VCaP (cell line): ENCODE results near the gene NEDD1.
A peak's percentile ranks its signal among the peaks of the same experiment; 100 is the strongest.

Source experiments
- H3K27ac ChIP-seq: fragments of 450-650 bp; 2 replicates; pipeline ENCODE4 v1.5.1; 2017
- CTCF ChIP-seq: fragments of 450-650 bp; conservative IDR thresholded peaks from 2 replicates; pipeline ENCODE4 v1.5.1; 2017; ENCODE audit warnings: mild to moderate bottlenecking, moderate library complexity

Gene NEDD1

DNA sequence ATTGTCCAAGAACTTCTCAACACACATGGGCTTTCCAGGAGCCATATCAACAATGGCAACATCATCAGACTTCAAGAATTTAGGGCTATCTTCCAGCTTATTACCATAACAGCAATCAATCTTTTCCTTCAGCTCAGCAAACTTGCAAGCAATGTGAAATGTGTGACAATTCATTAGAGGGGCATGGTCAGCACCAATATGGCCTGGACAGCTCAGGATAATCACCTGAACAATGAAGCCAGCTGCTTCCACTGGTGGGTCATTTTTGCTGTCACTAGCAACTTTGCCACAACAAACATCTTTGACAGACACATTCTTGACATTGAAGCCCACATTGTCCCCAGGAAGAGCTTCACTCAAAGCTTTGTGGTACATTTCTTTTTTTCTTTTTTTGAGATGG is 5.9 kb upstream of the NEDD1 start:
- TF ChIP-seq CTCF = no peak

GRCh38 chr12:96902076-96902475 is 5.0 kb upstream of the NEDD1 start:
- no peak overlapping the region for H3K27ac ChIP-seq
- TF ChIP-seq CTCF = peak; percentile 38; the same call in 1 of the 2 replicates

More for the DNA sequence above, 5.9 kb upstream of the NEDD1 start:
- H3K27ac ChIP-seq = no peak overlapping the region

- peak overlapping the region; percentile 73; the same call in 1 of the 2 replicates for H3K27ac ChIP-seq
These were observed 584 bp upstream of the NEDD1 start for GRCh38 chr12:96906498-96906848.

GRCh38 chr12:96907671-96908422 is 790 bp downstream of the NEDD1 start:
- no peak for TF ChIP-seq CTCF
- H3K27ac ChIP-seq = peak overlapping the region; percentile 73

More at GRCh38 chr12:96906498-96906848, 584 bp upstream of the NEDD1 start:
- TF ChIP-seq CTCF = no peak

- peak overlapping the region; percentile 73 for H3K27ac ChIP-seq
- TF ChIP-seq CTCF = no peak
These were observed 1.3 kb downstream of the NEDD1 start for GRCh38 chr12:96908423-96908675.

GRCh38 chr12:96912261-96912660 is 5.2 kb downstream of the NEDD1 start:
- no peak for TF ChIP-seq CTCF
- no peak overlapping the region for H3K27ac ChIP-seq

DNA sequence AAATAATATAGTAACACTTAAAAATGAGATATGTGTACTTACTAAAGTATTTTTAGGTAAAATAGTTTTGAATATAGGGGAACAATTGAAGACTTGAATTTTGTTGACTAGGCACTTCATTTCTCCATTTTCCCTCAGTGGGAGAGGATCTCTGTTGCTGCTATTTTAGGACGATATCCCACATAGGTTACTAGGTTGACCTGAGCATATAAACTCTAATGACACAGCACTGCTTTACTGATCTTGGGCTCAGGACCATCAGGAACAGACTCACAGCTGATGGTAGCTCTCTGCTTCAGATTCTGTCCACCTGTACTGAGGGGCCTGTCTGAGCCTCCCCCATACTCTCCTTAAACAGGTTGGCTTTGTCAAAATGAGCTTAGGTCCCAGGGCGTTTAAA is 5.9 kb downstream of the NEDD1 start:
- H3K27ac ChIP-seq = no peak overlapping the region
- no peak for TF ChIP-seq CTCF
